K562 (cell line): ENCODE data around the gene CCDC187. TPM values are rescaled to one million over a fixed set of nuclear protein-coding genes. Genes with fewer than 3 reads are reported as not detected.

Experiments used
- ATAC-seq: fragments of 200-7000 bp; cut with Tn5 transposase; 3 replicates; pipeline ENCODE4 v1.9.1; 2020; ENCODE audit warnings: moderate library complexity
- BruUV-seq: library from RNA; stranded (reverse); fragments of 400-500 nt; replicated peaks from 2 replicates; lab custom pipeline; 2021; lab: Mats Ljungman, UMichigan
- CTCF ChIA-PET: fragments of 300-600 bp; formaldehyde crosslinking; extraction: SDS; loops from one replicate; lab custom pipeline; 2021; ENCODE audit warnings: low intra/inter-chr PET ratio; lab: Yijun Ruan, JAX
- POLR2A ChIA-PET: fragments of 300-600, 350-650 bp; sonication (Branson Sonifier 250); formaldehyde crosslinking; extraction: SDS; loops from one replicate; lab custom pipeline; 2021; ENCODE audit warnings: antibody characterized with exemption, inconsistent platforms; lab: Yijun Ruan, JAX
- DNase-seq, 4 experiments: peaks; one replicate each; pipeline versions ENCODE4 v3.0.0 to v3.0.0-alpha.2; 2011 to 2018; ENCODE audit warnings: low spot score in 3 of 4, mixed read lengths in 3 of 4; ENCODE audit errors: extremely low read depth in 1 of 4
- FAIRE-seq: peaks from 2 replicates; lab custom pipeline; 2011; peaks lifted over from hg19 to GRCh38; lab: Jason Lieb, UNC
- H2AFZ ChIP-seq: 2 replicates; pipeline ENCODE4 v1.6.0; 2011; ENCODE audit warnings: low read depth, low read length, control low read depth, inconsistent platforms
- H3K27ac ChIP-seq: fragments of 200-600 bp; 3 replicates; pipeline ENCODE4 v1.8.0; 2011; ENCODE audit warnings: low read depth, mild to moderate bottlenecking, control low read depth, inconsistent platforms, low read length, moderate library complexity, mixed read lengths; ENCODE audit errors: extremely low read depth
- H3K27me3 ChIP-seq, 2 experiments: fragments of 300-600 bp in 1 of 2; 2 replicates in 1 of 2; 3 replicates in 1 of 2; pipeline versions ENCODE4 v1.6.0 to v1.8.0; 2011; ENCODE audit warnings: inconsistent platforms in 2 of 2, low read length in 2 of 2, mild to moderate bottlenecking in 1 of 2, mixed read lengths in 1 of 2, moderate library complexity in 1 of 2; ENCODE audit not compliant: control insufficient read depth in 2 of 2, insufficient read depth in 2 of 2
- H3K36me3 ChIP-seq: fragments of 300-600 bp; 3 replicates; pipeline ENCODE4 v1.8.0; 2011; ENCODE audit warnings: mild to moderate bottlenecking, low read length, inconsistent platforms; ENCODE audit not compliant: control insufficient read depth, insufficient read depth
- H3K4me1 ChIP-seq, 2 experiments: fragments of 200-600 bp in 1 of 2; replicated peaks in 1 of 2; 2 replicates in 1 of 2; 3 replicates in 1 of 2; pipeline versions ENCODE4 v1.5.1 to v1.8.0; 2011; ENCODE audit warnings: inconsistent platforms in 2 of 2, low read length in 2 of 2, mild to moderate bottlenecking in 1 of 2, mixed read lengths in 1 of 2, moderate library complexity in 1 of 2; ENCODE audit not compliant: control insufficient read depth in 2 of 2, insufficient read depth in 2 of 2
- H3K4me2 ChIP-seq: 2 replicates; pipeline ENCODE4 v1.6.1; 2011; ENCODE audit warnings: low read length, control low read depth, inconsistent platforms, mixed read lengths; ENCODE audit not compliant: insufficient read depth
- H3K4me3 ChIP-seq: fragments of 200-600 bp; sonication (generic), shearing (Covaris generic); 2 replicates; pipeline ENCODE4 v1.5.1; 2016; ENCODE audit warnings: control low read depth, inconsistent platforms
- H3K79me2 ChIP-seq: fragments of 200-600 bp; 3 replicates; pipeline ENCODE4 v1.8.0; 2011; ENCODE audit warnings: low read length, inconsistent platforms; ENCODE audit not compliant: control insufficient read depth, insufficient read depth
- H3K9ac ChIP-seq, 2 experiments: 2 replicates each; pipeline versions ENCODE4 v1.6.0 to v1.6.1; 2011; ENCODE audit warnings: low read depth in 2 of 2, low read length in 2 of 2, control low read depth in 1 of 2, inconsistent platforms in 1 of 2, mild to moderate bottlenecking in 1 of 2, mixed read lengths in 1 of 2; ENCODE audit not compliant: insufficient read depth in 1 of 2
- H3K9me1 ChIP-seq: one replicate; pipeline ENCODE4 v1.6.0; 2011; ENCODE audit warnings: inconsistent platforms, mild to moderate bottlenecking, low read length, moderate library complexity; ENCODE audit not compliant: control insufficient read depth, insufficient read depth
- H3K9me3 ChIP-seq: replicated peaks from 2 replicates; pipeline ENCODE4 v1.5.1; 2011; ENCODE audit warnings: low read depth, low read length, inconsistent platforms; ENCODE audit not compliant: control insufficient read depth, insufficient read depth
- H4K20me1 ChIP-seq: replicated peaks from 2 replicates; pipeline ENCODE4 v1.6.1; 2011; ENCODE audit warnings: low read length, inconsistent platforms, mixed read lengths; ENCODE audit not compliant: control insufficient read depth, insufficient read depth
- RBFOX2 ChIP-seq: fragments of 200-400 bp; formaldehyde crosslinking; IDR thresholded peaks from 2 replicates; pipeline ENCODE4 v1.6.1; 2017; ENCODE audit warnings: low read depth, mild to moderate bottlenecking, low read length, moderate library complexity
- WGBS: fragments of 100-300 bp; shearing (Covaris generic); methylation state at CpG from one replicate; pipeline ENCODE4 v1.1.6; 2016; ENCODE audit warnings: low coverage, mixed read lengths; ENCODE audit not compliant: insufficient coverage; ENCODE audit errors: missing lambda C conversion rate; 5-methylcytosine and 5-hydroxymethylcytosine counted together
- in situ Hi-C: fragments of 300-500 bp; cut with MboI; formaldehyde crosslinking; loops from 4 replicates; pipeline ENCODE4 v1.15.0; 2018; ENCODE audit warnings: inconsistent platforms, mixed read lengths
- intact Hi-C: fragments of 100-400 bp; cut with micrococcal nuclease; formaldehyde crosslinking; loops from 2 replicates; pipeline ENCODE4 v1.14.2; 2022
- polyA plus RNA-seq, 8 experiments: library from polyadenylated mRNA; depleted of rRNA in 4 of 8; stranded (reverse) in 5 of 8; unstranded in 3 of 8; fragments of >200 nt; fragmentation: Nextera tagmentation in 2 of 8; fragmentation: Illumina TruSeq in 1 of 8; extraction: Ambion mirVana in 2 of 8; extraction: Trizol in 1 of 8; gene quantifications; 2 replicates each; pipeline versions ENCODE4 v1.2.1 to v1.2.3, GENCODE V29; 2011 to 2014; ENCODE audit warnings: inconsistent platforms in 1 of 8, missing spikeins in 1 of 8
- total RNA-seq, 7 experiments: library from RNA; depleted of rRNA in 6 of 7; stranded (reverse); fragments of >200 nt in 6 of 7; fragmentation: Illumina TruSeq in 2 of 7; extraction: Trizol in 2 of 7; gene quantifications; 2 replicates each; pipeline versions ENCODE4 v1.2.1 to v1.2.3, GENCODE V29; 2011 to 2021; ENCODE audit warnings: low replicate concordance in 1 of 7
- TF ChIP-seq, protein P1 (sequence below): fragments of 250-450 bp; sonication (Bioruptor Pico); IDR thresholded peaks from 2 replicates; pipeline ENCODE4 v1.8.0; 2022; ENCODE audit warnings: moderate library complexity, mild to moderate bottlenecking, inconsistent platforms
- TF ChIP-seq, protein P2 (sequence below): fragments of 250-450 bp; sonication (Bioruptor Pico); IDR thresholded peaks from 2 replicates; pipeline ENCODE4 v1.9.0; 2021; ENCODE audit warnings: mild to moderate bottlenecking

CCDC187 gene
- total and polyA plus RNA-seq, 9 of the 15 experiments (the other 6 are each of a cell fraction or from before 2014, with no cell fraction given) = not detected

DNA sequence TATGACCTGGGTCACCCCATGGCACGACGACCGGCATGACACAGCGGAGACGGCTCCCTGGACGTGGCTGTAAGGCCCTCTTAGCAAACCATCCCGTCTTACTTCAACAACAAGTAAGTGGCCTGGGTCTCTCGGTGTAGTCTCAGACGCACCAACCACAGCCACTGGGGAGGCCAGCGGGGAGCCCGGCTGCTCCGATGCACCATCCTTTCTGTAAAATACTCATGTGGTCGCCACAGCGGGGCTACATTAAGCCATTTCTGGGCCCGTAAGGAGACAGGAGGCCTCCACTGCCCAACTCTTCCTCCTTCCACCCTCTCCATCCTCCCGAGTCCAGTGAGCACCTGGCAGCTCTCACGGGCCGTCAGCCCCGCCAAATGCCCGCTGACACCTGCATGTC is 63.0 kb downstream of the CCDC187 start:
- Histone ChIP-seq H2AFZ (no peak overlapping the region), H3K27ac (no peak overlapping the region), H3K9me1 (peaks cover 10% of the 10 kb centered on the region), H3K27me3 (no peaks in the 10 kb centered on the region), H3K4me3 (no peak overlapping the region), H3K9me3 (no peaks in the 10 kb centered on the region), H3K4me1 (peaks cover 47 to 68% of the 10 kb centered on the region in 2 experiments), H3K9ac (peak overlapping the region in 1 of 2 experiments; percentile 62; a peak in 2 of 4 replicates), H3K4me2 (no peak overlapping the region), H3K79me2 (peaks cover 89% of the 10 kb centered on the region), H3K36me3 (peaks cover 51% of the 10 kb centered on the region), H4K20me1 (peaks cover 56% of the 10 kb centered on the region)
- CTCF ChIA-PET = no interaction called here
- TF ChIP-seq, protein P1, sequence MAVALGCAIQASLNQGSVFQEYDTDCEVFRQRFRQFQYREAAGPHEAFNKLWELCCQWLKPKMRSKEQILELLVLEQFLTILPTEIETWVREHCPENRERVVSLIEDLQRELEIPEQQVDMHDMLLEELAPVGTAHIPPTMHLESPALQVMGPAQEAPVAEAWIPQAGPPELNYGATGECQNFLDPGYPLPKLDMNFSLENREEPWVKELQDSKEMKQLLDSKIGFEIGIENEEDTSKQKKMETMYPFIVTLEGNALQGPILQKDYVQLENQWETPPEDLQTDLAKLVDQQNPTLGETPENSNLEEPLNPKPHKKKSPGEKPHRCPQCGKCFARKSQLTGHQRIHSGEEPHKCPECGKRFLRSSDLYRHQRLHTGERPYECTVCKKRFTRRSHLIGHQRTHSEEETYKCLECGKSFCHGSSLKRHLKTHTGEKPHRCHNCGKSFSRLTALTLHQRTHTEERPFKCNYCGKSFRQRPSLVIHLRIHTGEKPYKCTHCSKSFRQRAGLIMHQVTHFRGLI (CRISPR knock-in tag) = no peak
- TF ChIP-seq RBFOX2 = peak; percentile 30; the same call in 1 of the 2 replicates
- TF ChIP-seq, protein P2, sequence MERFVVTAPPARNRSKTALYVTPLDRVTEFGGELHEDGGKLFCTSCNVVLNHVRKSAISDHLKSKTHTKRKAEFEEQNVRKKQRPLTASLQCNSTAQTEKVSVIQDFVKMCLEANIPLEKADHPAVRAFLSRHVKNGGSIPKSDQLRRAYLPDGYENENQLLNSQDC = no peak
- 87% methylated on average over 20 of the region's 20 CpGs for WGBS
- intact Hi-C loops = no loop called here
- ATAC-seq (no peak), DNase-seq (no peak), FAIRE-seq (no peak)
- in situ Hi-C loops = no loop called here
- POLR2A ChIA-PET = interaction anchor here (0.7 kb wide), 1 partner anchor 39 kb away, joined by 5 read pairs; no protein-coding TSS in a partner anchor
- BruUV-seq = no TSS peak
